Activated CD8-positive, alpha-beta T cell treated with anti-CD3 and anti-CD28 coated beads for 36 hours (primary cell): ENCODE data around the gene CYP20A1. TPM values are rescaled to one million over a fixed set of nuclear protein-coding genes. Genes with fewer than 3 reads are reported as not detected.

Experiments
- ATAC-seq: fragments of 200-7000 bp; cut with Tn5 transposase; one replicate; pipeline ENCODE4 v1.10.0; 2021; ENCODE audit warnings: mild to moderate bottlenecking, moderate library complexity
- CTCF ChIA-PET: fragments of 350-600 bp; sonication (Branson Sonifier 250); formaldehyde crosslinking; loops from one replicate; lab custom pipeline; 2021; ENCODE audit warnings: antibody characterized with exemption; lab: Charles Lee
- POLR2A ChIA-PET: fragments of 350-600 bp; sonication (Branson Sonifier 250); formaldehyde crosslinking; loops from one replicate; lab custom pipeline; 2021; ENCODE audit warnings: antibody characterized with exemption; lab: Charles Lee
- DNase-seq: peaks from one replicate; pipeline ENCODE4 v3.0.0-alpha.2; 2020
- H3K27ac Mint-ChIP-seq: one replicate; pipeline ENCODE4 v1.8.0; 2021; ENCODE audit warnings: mild to moderate bottlenecking, mixed read lengths
- H3K27me3 Mint-ChIP-seq: one replicate; pipeline ENCODE4 v1.8.0; 2021; ENCODE audit warnings: mixed read lengths
- H3K36me3 Mint-ChIP-seq: one replicate; pipeline ENCODE4 v1.8.0; 2021; ENCODE audit warnings: low read depth, mixed read lengths
- H3K4me1 Mint-ChIP-seq: one replicate; pipeline ENCODE4 v1.8.0; 2021; ENCODE audit warnings: low read depth, mixed read lengths
- H3K4me3 Mint-ChIP-seq: one replicate; pipeline ENCODE4 v1.8.0; 2021; ENCODE audit warnings: mild to moderate bottlenecking, moderate library complexity, mixed read lengths
- H3K9me3 Mint-ChIP-seq: one replicate; pipeline ENCODE4 v1.8.0; 2021; ENCODE audit warnings: mixed read lengths
- CTCF ChIP-seq: fragments of 200-600 bp; IDR thresholded peaks from one replicate; pipeline ENCODE4 v1.8.0; 2022; ENCODE audit warnings: antibody characterized with exemption, mild to moderate bottlenecking
- intact Hi-C: fragments of 100-400 bp; cut with micrococcal nuclease; formaldehyde crosslinking; loops from one replicate; pipeline ENCODE4 v1.10.0; 2022
- total RNA-seq, 2 experiments: library from RNA; stranded (reverse); gene quantifications; one replicate each; pipeline ENCODE4 v1.2.3, GENCODE V29; 2021

Gene CYP20A1
- total RNA-seq, 2 experiments from 2014 or later: 13.8 to 14.3 TPM

- peaks cover 5% of the 10 kb centered on the region for H3K36me3 Mint-ChIP-seq
- ChIA-PET CTCF (no interaction called here), POLR2A (no interaction called here)
- H3K27ac Mint-ChIP-seq: no peak overlapping the region
- no peaks in the 10 kb centered on the region for H3K27me3 Mint-ChIP-seq
- H3K4me1 Mint-ChIP-seq: no peaks in the 10 kb centered on the region
- intact Hi-C loops: no loop called here
- ATAC-seq (no peak), DNase-seq (no peak)
- H3K4me3 Mint-ChIP-seq: no peak overlapping the region
- no peak for TF ChIP-seq CTCF
- no peaks in the 10 kb centered on the region for H3K9me3 Mint-ChIP-seq
These were observed 113.9 kb downstream of the CYP20A1 start for GRCh38 chr2:203352604-203353255.

- CTCF ChIA-PET: no interaction called here
- intact Hi-C loops: no loop called here
- TF ChIP-seq CTCF: no peak
- Mint-ChIP-seq H3K4me1 (no peaks in the 10 kb centered on the region), H3K9me3 (peaks cover 3% of the 10 kb centered on the region), H3K36me3 (peaks cover 8% of the 10 kb centered on the region), H3K27me3 (no peaks in the 10 kb centered on the region), H3K4me3 (no peak overlapping the region), H3K27ac (no peak overlapping the region)
- DNase-seq (no peak), ATAC-seq (no peak)
- POLR2A ChIA-PET: no interaction called here
These were observed 116.1 kb downstream of the CYP20A1 start for GRCh38 chr2:203354966-203355365.

Other genes with a start within 250 kb of the CYP20A1 start
- gene NBEAL1, start 224.1 kb upstream of the CYP20A1 start, total RNA-seq: 10 to 100 TPM; 11.8 to 16.4 TPM
- 10 to 100 TPM; 33.5 to 35.3 TPM for gene ABI2, start 89.4 kb downstream of the CYP20A1 start, total RNA-seq